WTC11 (cell line): Measurements from ENCODE around the gene PLXNC1.

Experiments
- FOXK1 ChIP-seq: sonication (generic); formaldehyde crosslinking; IDR thresholded peaks from 2 replicates; pipeline ENCODE4 v1.8.0; 2022; ENCODE audit warnings: mild to moderate bottlenecking, moderate library complexity, missing genetic modification reagents
- NFYB ChIP-seq: sonication (generic); formaldehyde crosslinking; conservative IDR thresholded peaks from 2 replicates; pipeline ENCODE4 v1.8.0; 2022; ENCODE audit warnings: low read depth, missing genetic modification reagents
- NR2C2 ChIP-seq: sonication (generic); formaldehyde crosslinking; IDR thresholded peaks from 2 replicates; pipeline ENCODE4 v1.8.0; 2022; ENCODE audit warnings: mild to moderate bottlenecking, missing genetic modification reagents
- PRRX2 ChIP-seq: fragments of 250-450 bp; sonication (Bioruptor Pico); IDR thresholded peaks from 2 replicates; pipeline ENCODE4 v1.8.0; 2021; ENCODE audit warnings: mild to moderate bottlenecking
- SP1 ChIP-seq: sonication (generic); formaldehyde crosslinking; conservative IDR thresholded peaks from 2 replicates; pipeline ENCODE4 v1.8.1; 2022; ENCODE audit warnings: missing genetic modification reagents
- TF ChIP-seq, protein P1 (sequence below): fragments of 200-600 bp; IDR thresholded peaks from 2 replicates; pipeline ENCODE4 v1.8.0; 2022; ENCODE audit warnings: antibody characterized with exemption

GRCh38 chr12:94198872-94199271 lies 50.5 kb downstream of the PLXNC1 start:
- TF ChIP-seq, protein P1, sequence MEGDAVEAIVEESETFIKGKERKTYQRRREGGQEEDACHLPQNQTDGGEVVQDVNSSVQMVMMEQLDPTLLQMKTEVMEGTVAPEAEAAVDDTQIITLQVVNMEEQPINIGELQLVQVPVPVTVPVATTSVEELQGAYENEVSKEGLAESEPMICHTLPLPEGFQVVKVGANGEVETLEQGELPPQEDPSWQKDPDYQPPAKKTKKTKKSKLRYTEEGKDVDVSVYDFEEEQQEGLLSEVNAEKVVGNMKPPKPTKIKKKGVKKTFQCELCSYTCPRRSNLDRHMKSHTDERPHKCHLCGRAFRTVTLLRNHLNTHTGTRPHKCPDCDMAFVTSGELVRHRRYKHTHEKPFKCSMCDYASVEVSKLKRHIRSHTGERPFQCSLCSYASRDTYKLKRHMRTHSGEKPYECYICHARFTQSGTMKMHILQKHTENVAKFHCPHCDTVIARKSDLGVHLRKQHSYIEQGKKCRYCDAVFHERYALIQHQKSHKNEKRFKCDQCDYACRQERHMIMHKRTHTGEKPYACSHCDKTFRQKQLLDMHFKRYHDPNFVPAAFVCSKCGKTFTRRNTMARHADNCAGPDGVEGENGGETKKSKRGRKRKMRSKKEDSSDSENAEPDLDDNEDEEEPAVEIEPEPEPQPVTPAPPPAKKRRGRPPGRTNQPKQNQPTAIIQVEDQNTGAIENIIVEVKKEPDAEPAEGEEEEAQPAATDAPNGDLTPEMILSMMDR, result no peak; the same call in 1 of the 2 replicates
- TF ChIP-seq NR2C2 (no peak), SP1 (CRISPR knock-in tag) (no peak), FOXK1 (CRISPR knock-in tag) (no peak), PRRX2 (CRISPR knock-in tag) (no peak), NFYB (CRISPR knock-in tag) (no peak)
